ENCODE measurements around the gene SLC43A3.

GRCh38 chr11:57457643-57458023 lies 30.7 kb upstream of the SLC43A3 start:
- no peak for TF ChIP-seq POLR2A (IDR thresholded peaks at IDR 0.05; ENCODE audit: low read depth)
- TF ChIP-seq, protein P1, sequence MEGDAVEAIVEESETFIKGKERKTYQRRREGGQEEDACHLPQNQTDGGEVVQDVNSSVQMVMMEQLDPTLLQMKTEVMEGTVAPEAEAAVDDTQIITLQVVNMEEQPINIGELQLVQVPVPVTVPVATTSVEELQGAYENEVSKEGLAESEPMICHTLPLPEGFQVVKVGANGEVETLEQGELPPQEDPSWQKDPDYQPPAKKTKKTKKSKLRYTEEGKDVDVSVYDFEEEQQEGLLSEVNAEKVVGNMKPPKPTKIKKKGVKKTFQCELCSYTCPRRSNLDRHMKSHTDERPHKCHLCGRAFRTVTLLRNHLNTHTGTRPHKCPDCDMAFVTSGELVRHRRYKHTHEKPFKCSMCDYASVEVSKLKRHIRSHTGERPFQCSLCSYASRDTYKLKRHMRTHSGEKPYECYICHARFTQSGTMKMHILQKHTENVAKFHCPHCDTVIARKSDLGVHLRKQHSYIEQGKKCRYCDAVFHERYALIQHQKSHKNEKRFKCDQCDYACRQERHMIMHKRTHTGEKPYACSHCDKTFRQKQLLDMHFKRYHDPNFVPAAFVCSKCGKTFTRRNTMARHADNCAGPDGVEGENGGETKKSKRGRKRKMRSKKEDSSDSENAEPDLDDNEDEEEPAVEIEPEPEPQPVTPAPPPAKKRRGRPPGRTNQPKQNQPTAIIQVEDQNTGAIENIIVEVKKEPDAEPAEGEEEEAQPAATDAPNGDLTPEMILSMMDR (IDR thresholded peaks at IDR 0.05): peak in 1 of 3 experiments; percentile 11
- no peak for TF ChIP-seq POLR2AphosphoS5 (IDR thresholded peaks at IDR 0.05)
